Measurements from ENCODE around the gene SPEM2.

DNA sequence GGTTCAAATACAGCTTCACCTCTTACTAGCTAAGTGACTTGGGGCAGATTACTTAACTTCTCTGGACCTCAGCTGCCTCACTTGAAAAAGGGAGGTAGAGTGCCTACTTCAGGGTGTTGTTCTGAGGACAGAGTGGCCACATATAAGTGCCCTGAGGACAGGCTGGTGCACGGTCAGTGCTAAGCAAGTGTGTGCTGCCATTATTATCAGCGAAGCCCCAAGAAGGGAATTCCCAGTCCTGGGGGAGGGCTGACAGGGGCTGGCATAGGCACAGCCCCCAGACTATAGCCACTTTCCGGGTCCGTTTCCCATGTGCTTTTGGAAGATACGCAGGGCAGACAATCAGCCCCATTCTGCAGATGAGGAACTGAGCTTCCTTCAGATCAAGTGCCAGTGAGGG lies 51.5 kb downstream of the SPEM2 start:
- TF ChIP-seq EZH2 (IDR thresholded peaks at IDR 0.05) (no peak), POLR2AphosphoS5 (IDR thresholded peaks at IDR 0.05; ENCODE audit: borderline replicate concordance, low read depth, low read length) (no peak), FOXP2 (optimal IDR thresholded peaks at IDR 0.05; ENCODE audit: control extremely low read depth, extremely low read length, insufficient read depth) (no peak)

All from SK-N-MC (cell line).